Stimulated activated CD8-positive, alpha-beta memory T cell treated with anti-CD3 and anti-CD28 coated beads, Interleukin-15, amount 100 ng/mL, for 1 hour (primary cell): ENCODE data around the gene DOC2A.
A peak's percentile ranks its signal among the peaks of the same experiment; 100 is the strongest.

ENCODE experiments used
- DNase-seq: peaks from one replicate; pipeline ENCODE4 v3.0.0-alpha.2; 2020; ENCODE audit warnings: low read depth

Gene DOC2A

GRCh38 chr16:29989111-29989858, 21.5 kb downstream of the DOC2A start:
- DNase-seq: no peak

GRCh38 chr16:29988346-29989075, 22.3 kb downstream of the DOC2A start:
- DNase-seq: no peak

DNA sequence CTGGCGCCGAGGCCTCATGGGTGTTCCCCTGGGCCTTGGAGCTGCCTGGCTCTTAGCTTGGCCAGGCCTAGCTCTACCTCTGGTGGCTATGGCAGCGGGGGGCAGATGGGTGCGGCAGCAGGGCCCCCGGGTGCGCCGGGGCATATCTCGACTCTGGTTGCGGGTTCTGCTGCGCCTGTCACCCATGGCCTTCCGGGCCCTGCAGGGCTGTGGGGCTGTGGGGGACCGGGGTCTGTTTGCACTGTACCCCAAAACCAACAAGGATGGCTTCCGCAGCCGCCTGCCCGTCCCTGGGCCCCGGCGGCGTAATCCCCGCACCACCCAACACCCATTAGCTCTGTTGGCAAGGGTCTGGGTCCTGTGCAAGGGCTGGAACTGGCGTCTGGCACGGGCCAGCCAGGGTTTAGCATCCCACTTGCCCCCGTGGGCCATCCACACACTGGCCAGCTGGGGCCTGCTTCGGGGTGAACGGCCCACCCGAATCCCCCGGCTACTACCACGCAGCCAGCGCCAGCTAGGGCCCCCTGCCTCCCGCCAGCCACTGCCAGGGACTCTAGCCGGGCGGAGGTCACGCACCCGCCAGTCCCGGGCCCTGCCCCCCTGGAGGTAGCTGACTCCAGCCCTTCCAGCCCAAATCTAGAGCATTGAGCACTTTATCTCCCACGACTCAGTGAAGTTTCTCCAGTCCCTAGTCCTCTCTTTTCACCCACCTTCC, 23.3 kb downstream of the DOC2A start:
- DNase-seq: no peak

DNA sequence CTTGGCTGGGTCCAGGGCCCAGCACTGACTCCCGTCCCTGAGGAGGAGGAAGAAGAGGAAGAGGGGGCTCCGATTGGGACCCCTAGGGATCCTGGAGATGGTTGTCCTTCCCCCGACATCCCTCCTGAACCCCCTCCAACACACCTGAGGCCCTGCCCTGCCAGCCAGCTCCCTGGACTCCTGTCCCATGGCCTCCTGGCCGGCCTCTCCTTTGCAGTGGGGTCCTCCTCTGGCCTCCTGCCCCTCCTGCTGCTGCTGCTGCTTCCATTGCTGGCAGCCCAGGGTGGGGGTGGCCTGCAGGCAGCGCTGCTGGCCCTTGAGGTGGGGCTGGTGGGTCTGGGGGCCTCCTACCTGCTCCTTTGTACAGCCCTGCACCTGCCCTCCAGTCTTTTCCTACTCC, 23.9 kb downstream of the DOC2A start:
- DNase-seq: no peak

DNA sequence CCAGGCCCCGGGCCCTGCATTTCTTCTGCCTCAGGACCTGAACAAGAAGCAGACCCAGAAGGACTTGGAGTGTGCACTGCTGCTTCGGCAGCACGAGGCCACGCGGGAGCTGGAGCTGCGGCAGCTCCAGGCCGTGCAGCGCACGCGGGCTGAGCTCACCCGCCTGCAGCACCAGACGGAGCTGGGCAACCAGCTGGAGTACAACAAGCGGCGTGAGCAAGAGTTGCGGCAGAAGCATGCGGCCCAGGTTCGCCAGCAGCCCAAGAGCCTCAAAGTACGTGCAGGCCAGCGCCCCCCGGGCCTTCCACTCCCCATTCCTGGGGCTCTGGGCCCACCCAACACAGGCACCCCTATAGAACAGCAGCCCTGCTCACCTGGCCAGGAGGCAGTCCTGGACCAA, 24.6 kb downstream of the DOC2A start:
- DNase-seq: no peak

DNA sequence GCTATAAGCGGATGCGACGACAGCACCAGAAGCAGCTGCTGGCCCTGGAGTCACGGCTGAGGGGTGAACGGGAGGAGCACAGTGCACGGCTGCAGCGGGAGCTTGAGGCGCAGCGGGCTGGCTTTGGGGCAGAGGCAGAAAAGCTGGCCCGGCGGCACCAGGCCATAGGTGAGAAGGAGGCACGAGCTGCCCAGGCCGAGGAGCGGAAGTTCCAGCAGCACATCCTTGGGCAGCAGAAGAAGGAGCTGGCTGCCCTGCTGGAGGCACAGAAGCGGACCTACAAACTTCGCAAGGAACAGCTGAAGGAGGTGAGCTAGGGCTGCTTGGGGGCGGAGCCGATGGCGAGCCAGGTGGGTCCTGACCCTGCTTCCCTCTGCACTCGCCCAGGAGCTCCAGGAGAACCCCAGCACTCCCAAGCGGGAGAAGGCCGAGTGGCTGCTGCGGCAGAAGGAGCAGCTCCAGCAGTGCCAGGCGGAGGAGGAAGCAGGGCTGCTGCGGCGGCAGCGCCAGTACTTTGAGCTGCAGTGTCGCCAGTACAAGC, 25.5 kb downstream of the DOC2A start:
- no peak for DNase-seq

DNA sequence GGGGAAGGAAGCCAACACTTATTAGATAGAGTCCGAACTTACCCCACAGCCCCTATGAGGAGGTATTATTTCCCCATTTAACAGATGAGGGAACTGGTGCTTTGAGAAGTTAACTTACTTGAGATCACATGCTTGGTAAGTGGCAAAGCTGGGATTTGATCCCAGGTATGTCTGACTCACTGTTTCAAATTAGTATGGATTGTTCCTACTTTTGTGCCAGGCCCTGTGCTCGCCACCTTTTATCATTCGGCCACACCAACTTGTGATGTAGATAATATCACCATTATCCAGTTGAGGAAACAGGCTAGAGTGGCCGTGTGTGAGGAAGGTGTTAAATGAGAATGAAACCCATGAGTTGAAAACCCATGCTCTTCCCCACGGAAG, 26.1 kb downstream of the DOC2A start:
- DNase-seq: no peak

DNA sequence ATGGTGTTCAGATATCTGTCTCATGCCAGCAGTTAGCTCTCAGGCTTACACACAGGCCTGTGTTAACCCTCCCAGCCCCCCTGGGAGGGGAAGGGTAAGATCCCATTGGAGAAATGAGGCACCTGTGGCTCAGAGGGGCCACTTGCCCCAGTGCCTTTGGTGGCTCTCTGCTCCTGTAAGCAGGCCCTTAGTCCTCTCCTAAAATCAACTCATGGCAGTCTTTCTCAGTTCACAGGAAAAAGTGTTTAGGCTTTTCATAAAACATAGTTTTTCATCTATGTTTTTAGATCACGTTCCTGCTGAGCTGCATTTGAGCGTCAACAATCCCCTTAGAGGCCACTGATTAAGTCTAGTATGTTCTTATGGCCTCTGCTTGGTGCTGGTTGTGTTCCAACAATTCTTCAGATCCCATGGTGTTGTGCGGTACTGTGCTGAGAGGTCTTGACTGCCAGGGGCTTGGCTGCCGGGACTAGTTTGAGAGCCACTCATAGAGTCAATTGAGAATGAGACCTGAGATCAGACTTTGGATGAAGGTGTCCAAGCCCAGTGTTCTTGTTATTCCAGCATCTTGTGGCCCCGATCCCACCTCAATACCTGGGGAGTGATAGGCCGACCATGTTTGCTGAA, 26.6 kb downstream of the DOC2A start:
- no peak for DNase-seq

DNA sequence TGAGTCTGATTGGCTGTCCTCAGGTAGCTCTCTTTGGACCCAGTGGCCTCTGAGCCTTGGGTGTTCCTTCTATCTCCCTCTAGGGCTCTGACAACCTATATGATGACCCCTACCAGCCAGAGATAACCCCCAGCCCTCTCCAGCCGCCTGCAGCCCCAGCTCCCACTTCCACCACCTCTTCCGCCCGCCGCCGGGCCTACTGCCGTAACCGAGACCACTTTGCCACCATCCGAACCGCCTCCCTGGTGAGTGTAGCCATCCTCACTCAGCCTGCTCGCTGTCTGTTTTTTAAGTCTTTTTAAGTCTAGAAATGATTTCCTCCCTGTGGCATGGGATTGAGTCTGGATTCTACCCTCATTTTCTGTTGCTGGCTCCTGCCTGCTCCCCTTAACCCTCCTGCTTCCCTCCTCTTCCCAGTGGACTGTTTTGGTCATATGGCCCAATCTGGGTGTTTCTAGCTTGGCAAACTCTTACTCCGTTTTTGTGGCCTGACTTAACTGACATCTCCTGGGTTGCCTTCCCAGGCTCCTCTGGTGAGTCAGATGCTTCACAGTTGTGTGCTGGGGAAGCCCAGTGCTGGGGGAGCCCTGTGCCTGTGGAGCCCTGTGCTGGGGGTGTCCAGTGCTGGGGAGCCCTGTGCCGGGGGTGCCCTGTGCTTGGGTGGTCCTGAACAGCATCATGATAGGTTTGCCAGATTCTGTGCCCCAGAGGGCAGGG, 27.2 kb downstream of the DOC2A start:
- DNase-seq: no peak

- no peak for DNase-seq
Measured at GRCh38 chr16:29982560-29983419, 28.0 kb downstream of the DOC2A start.

GRCh38 chr16:29978564-29979270, 32.1 kb downstream of the DOC2A start:
- no peak for DNase-seq

DNA sequence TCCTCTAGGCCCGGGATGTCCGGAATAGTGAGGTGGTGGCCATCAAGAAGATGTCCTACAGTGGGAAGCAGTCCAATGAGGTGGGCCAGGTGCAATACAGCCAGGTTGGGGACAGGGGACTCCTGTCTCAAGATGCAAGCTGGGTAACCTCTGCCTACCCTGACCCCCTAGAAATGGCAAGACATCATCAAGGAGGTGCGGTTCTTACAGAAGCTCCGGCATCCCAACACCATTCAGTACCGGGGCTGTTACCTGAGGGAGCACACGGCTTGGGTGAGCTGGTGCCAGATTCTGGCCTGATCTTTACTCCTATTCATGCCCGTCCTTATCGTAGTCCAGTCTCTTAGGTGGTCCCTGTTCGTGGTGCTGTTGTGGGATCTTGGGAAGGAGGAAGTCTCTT, 32.7 kb downstream of the DOC2A start:
- no peak for DNase-seq

- no peak for DNase-seq
Measured at GRCh38 chr16:29977063-29977825, 33.6 kb downstream of the DOC2A start.

DNA sequence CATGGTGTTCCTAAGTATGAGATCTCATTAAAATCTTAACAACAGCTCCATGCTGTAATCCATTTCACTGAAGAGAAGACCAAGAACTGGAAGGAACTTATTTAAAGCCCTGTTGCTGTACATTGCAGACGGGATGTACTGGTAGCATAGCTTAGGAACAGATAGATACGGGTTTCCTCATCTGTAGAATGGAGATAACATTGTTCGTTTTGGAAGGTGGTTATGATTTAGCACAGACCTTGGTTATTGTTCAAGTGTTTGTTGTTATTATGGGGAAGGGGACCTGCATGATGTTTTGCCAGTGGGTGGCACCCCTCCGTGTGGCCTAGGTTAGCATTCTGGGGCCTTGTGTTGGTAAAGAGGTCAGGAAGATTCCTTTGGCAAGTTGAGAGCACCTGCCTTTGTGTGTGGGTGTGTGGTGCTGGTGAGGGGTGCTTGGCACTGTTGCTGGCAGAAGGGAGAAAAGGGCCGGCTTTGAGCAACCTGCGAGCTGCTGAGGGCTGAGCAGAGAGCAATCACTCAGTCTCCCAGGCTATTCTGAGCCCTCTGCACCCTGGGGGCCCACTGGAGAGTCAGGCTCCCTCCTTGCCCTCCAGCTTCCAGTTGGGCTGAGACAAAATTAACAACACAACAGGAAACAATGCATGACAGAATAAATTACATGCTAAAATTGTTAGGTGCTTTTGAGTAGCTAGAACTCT, 34.9 kb downstream of the DOC2A start:
- no peak for DNase-seq

- DNase-seq: no peak
Measured at GRCh38 chr16:29975134-29975538, 35.7 kb downstream of the DOC2A start.

DNA sequence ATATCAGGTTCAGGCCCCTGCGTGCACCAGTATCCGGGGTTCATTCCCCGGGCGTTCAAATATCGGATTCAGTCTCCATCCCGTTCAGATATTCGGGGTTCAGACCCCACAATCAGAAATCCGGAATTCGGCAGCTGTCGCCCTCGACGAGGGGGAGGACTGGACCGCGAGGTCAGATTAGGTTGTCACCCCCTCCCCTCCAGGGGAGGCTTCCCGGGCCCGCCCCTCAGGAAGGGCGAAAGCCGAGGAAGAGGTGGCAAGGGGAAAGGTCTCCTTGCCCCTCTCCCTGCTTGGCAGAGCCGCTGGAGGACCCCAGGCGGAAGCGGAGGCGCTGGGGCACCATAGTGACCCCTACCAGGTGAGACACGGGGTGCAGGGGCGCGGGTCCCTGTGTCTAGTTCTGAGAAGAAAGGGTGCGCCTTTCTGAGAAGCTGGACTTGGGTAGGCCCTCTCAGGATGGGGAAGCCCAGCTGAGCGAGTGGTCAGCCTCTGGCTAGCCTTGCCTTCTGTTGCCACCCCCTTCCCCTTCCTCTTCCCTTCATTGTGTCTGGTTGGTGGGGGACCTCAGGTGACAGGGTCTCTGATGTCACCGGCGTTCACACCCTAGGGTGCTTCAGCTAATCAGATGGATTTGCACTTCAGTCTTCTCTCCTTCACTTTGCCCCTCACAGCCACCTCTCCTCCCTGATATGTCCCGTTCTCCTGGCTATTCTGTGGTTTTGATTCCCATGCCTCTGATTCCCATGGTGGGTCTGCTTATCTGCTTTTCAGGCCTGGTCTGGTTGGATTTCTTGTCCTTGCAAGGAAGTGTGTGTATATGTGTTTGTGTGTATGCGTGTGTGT, 36.3 kb downstream of the DOC2A start:
- DNase-seq: no peak

GRCh38 chr16:29973384-29974246, 37.2 kb downstream of the DOC2A start, which contains the start of gene TAOK2:
Gene TAOK2 (plus strand): TSS chr16:29973868. CDS start chr16:29977773, 3,905 bp downstream.
- peak; percentile 81 for DNase-seq
